Activated CD4-positive, alpha-beta memory T cell treated with anti-CD3 and anti-CD28 coated beads, Interleukin-2, amount 10 ng/mL, durations not matched to agents 7 days and 5 days (primary cell): Measurements from ENCODE around the gene HOXB9. TPM values are rescaled to one million over a fixed set of nuclear protein-coding genes. Genes with fewer than 3 reads are reported as not detected.

Experiments
- CTCF ChIA-PET: fragments of 350-600 bp; sonication (Branson Sonifier 250); formaldehyde crosslinking; loops from one replicate; lab custom pipeline; 2021; ENCODE audit warnings: antibody characterized with exemption, inconsistent platforms; lab: Charles Lee
- POLR2A ChIA-PET: fragments of 350-600 bp; sonication (Branson Sonifier 250); formaldehyde crosslinking; loops from one replicate; lab custom pipeline; 2021; ENCODE audit warnings: antibody characterized with exemption; lab: Charles Lee
- DNase-seq: peaks from one replicate; pipeline ENCODE4 v3.0.0-alpha.2; 2020
- H3K27ac Mint-ChIP-seq: one replicate; pipeline ENCODE4 v1.8.0; 2021; ENCODE audit warnings: mild to moderate bottlenecking, mixed read lengths
- H3K27me3 Mint-ChIP-seq: one replicate; pipeline ENCODE4 v1.8.0; 2021; ENCODE audit warnings: mixed read lengths
- H3K36me3 Mint-ChIP-seq: one replicate; pipeline ENCODE4 v1.8.0; 2021; ENCODE audit warnings: low read depth, mixed read lengths
- H3K4me1 Mint-ChIP-seq: one replicate; pipeline ENCODE4 v1.8.0; 2021; ENCODE audit warnings: mixed read lengths
- H3K4me3 Mint-ChIP-seq: one replicate; pipeline ENCODE4 v1.8.0; 2021; ENCODE audit warnings: mild to moderate bottlenecking, mixed read lengths
- H3K9me3 Mint-ChIP-seq: one replicate; pipeline ENCODE4 v1.8.0; 2021; ENCODE audit warnings: mixed read lengths
- total RNA-seq, 2 experiments: library from RNA; stranded (reverse); gene quantifications; one replicate each; pipeline ENCODE4 v1.2.3, GENCODE V29; 2021

Gene HOXB9
- total RNA-seq, 2 experiments from 2014 or later: 0.88 to 1.4 TPM

DNA sequence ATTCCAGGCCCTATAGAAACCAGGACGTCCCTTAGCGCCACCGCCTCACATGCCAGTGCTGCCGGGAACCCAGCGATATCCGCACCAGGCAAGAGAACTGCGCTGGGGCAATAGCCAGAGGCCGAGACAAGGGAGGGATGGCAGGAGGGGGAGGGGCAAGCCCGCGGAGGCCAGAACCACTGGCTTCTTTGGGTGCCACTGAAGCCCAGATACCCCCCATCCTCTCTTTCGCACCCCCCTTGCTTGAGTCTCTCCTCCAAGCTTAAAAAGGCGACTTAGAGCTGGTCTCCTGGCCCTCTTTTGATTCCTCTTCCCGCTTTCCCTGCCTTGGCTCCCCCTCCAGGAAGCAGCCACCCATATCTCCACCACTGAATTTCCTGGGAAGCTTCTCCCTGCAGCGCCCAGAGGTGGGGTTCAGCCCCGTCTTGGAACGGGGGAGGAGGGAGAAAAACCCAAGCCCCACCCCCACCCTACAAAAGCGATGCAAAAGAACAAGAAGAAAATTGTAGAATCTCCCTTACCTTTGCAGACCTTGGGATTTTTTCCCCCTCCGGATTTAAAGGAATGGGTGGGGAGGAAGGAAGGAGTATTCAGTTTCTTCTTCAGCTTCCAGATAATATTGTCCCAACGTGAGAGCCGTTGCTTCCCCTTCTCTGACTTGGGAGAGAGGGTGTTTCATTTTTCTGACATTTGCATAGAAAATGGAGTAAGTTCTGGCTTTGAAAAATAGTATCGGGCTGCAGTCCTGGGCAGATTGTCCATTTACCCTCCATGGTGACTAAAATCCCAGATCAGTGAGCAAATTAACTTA, 22.0 kb downstream of the HOXB9 start:
- ChIA-PET CTCF (interaction anchor here (0.7 kb wide), 1 partner anchor 152 kb away, joined by 4 read pairs; no protein-coding TSS in a partner anchor), POLR2A (interaction anchor here (0.6 kb wide), 1 partner anchor 11 kb away, joined by 3 read pairs; the partner anchor contains the start of gene HOXB8)
- H3K4me1 Mint-ChIP-seq: peaks cover 31% of the 10 kb centered on the region
- H3K4me3 Mint-ChIP-seq: no peak overlapping the region
- peaks cover 2% of the 10 kb centered on the region for H3K36me3 Mint-ChIP-seq
- DNase-seq: no peak
- H3K27ac Mint-ChIP-seq: no peak overlapping the region
- H3K27me3 Mint-ChIP-seq: peaks cover 92% of the 10 kb centered on the region
- H3K9me3 Mint-ChIP-seq: no peaks in the 10 kb centered on the region

DNA sequence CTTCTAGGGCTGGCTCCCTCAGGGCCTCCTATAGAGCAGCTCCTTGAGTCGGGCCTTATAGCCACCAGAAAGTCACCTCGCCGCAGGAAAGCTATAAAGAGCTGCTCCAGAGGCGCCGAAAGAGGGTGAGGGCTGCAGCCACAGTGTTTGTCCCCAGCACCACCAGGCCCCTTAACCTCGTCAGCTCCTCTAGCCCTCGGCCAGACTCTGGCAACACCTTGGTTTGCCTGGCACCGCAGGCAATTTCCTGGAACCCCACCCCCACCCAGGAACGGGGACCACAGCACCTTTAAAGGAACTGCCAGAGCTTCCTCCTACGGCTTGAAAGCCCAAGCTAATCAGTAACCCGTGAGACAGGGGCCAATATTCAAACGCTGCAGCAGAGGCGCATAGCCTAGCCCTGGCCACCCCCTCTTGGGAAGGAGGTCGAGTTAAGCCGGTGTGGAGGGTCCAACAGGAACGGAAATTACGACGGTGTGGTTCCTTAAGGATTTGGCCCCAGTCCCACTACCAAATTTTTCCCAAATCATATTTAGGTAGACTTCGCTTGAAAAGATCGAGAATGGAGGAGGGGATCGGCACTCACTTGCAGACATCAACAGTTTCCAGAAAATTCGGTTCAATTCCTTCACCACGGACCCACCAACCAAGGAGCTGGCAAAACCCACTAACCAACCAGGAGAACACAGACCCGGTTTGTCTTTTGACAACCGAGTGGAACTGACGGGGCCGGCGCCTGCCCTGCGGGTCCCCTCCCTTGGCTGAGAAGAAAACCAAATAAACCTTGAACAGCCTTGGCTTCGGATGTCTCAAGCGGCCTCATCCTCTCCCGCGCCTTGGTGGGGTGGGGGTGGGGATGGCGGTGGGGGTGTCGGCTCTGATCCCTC, 24.4 kb downstream of the HOXB9 start:
- H3K36me3 Mint-ChIP-seq: no peaks in the 10 kb centered on the region
- no peak overlapping the region for H3K27ac Mint-ChIP-seq
- CTCF ChIA-PET: interaction anchor here (0.6 to 1.8 kb wide), 13 partner anchors 9 to 522 kb away, joined by 3 to 8 read pairs (median 4); partner anchors contain the start of gene HOXB7
- peaks cover 96% of the 10 kb centered on the region for H3K27me3 Mint-ChIP-seq
- POLR2A ChIA-PET: interaction anchor here (0.8 to 2.1 kb wide), 4 partner anchors 8 to 14 kb away, joined by 3 to 7 read pairs (median 4); partner anchors contain the start of gene HOXB5
- H3K4me1 Mint-ChIP-seq: peaks cover 51% of the 10 kb centered on the region
- DNase-seq: no peak
- no peaks in the 10 kb centered on the region for H3K9me3 Mint-ChIP-seq
- H3K4me3 Mint-ChIP-seq: no peak overlapping the region

DNA sequence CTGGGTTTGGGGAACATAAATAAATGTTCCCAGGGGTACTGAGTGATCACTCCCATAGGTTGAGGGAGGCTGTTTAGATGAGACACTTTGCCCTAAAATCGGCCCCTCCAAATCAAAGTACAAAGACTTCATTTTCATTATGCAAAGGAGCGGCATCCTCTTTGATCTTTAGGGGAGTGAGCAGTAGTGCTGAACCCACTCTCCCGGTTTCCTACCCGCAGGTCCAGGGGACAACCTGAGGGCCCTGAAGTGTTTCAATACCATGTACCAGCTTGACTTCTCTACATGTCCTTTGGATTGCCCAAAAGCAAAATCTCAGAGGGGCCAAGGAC, 25.0 kb downstream of the HOXB9 start:
- H3K4me3 Mint-ChIP-seq: no peak overlapping the region
- ChIA-PET CTCF (interaction anchor here (0.6 to 1.8 kb wide), 11 partner anchors 9 to 321 kb away, joined by 3 to 8 read pairs (median 4); partner anchors contain the start of gene HOXB7), POLR2A (interaction anchor here (1.0 to 2.1 kb wide), 3 partner anchors 8 to 13 kb away, joined by 3 to 7 read pairs (median 5); partner anchors contain the start of gene HOXB5)
- H3K36me3 Mint-ChIP-seq: no peaks in the 10 kb centered on the region
- peaks cover 57% of the 10 kb centered on the region for H3K4me1 Mint-ChIP-seq
- no peak overlapping the region for H3K27ac Mint-ChIP-seq
- H3K9me3 Mint-ChIP-seq: no peaks in the 10 kb centered on the region
- H3K27me3 Mint-ChIP-seq: peaks cover 96% of the 10 kb centered on the region
- no peak for DNase-seq

DNA sequence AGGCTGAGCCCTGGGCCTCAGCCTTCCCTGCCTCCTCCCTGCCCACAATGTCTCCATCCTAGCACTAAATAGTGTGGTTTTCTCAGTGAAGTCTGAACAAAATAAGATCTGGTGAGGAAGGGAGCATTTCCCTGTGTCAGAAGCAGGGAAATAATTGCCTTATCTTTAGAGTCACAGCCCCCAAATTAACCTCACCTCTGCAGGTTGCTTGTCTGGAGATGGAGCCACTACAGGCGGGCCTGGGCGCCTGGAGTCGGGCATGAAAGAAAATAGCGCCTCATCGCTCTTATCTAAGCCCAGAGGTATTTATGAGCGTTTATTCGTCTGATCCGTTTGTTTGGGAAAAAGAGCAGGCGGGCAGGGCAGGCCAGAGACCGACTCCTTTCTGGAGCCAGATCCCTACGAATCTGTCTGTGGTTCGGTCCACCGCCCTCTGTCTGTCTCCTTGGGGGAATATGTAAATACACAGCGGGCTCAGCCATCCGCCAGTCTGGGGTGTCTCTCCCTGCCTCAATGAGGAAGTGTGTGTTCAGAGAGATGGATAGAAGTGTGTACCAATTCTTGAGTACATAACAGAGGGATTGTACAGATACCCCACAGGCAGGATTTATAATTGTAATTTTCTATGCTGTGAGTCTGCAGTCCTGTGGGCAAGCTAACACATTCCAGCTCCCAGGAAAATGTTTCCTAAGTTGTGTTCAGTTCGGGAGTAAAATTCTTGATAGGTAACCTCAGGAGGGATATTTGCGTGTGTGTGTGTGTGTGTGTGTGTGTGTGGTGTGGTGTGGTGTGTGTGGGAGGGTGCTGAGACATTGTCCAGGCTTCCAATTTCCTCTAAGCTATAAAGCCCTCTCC, 25.7 kb downstream of the HOXB9 start:
- ChIA-PET CTCF (interaction anchor here (0.9 to 1.8 kb wide), 9 partner anchors 10 to 292 kb away, joined by 3 to 8 read pairs (median 5); partner anchors contain the start of gene HOXB7), POLR2A (interaction anchor here (0.6 to 2.1 kb wide), 4 partner anchors 8 to 121 kb away, joined by 3 to 7 read pairs (median 4); partner anchors contain the start of gene HOXB5)
- H3K4me1 Mint-ChIP-seq: peaks cover 60% of the 10 kb centered on the region
- DNase-seq: no peak
- no peaks in the 10 kb centered on the region for H3K9me3 Mint-ChIP-seq
- no peak overlapping the region for H3K4me3 Mint-ChIP-seq
- H3K36me3 Mint-ChIP-seq: no peaks in the 10 kb centered on the region
- H3K27me3 Mint-ChIP-seq: peaks cover 97% of the 10 kb centered on the region
- no peak overlapping the region for H3K27ac Mint-ChIP-seq

DNA sequence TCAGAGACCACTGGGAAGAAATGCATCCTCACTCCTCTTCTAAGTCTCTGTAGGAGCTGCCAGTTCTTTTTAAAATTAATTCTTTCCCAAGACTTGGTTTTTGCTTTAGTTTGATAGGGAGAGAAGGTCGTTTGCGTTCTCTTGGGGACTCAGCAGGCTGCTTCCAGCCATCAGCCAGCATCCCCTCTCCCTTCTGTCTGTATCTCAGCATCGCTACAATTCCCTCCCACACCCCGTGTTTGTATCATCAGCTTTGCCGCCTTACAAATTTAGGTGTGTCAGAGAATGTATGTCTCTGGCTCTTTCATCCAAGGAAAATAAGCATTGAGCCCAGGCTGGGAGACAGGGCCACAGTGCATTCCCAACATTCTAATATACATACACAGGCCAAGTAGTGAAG, 26.8 kb downstream of the HOXB9 start:
- Mint-ChIP-seq H3K4me1 (peaks cover 58% of the 10 kb centered on the region), H3K27me3 (peaks cover 94% of the 10 kb centered on the region), H3K4me3 (no peak overlapping the region), H3K27ac (no peak overlapping the region), H3K9me3 (no peaks in the 10 kb centered on the region), H3K36me3 (no peaks in the 10 kb centered on the region)
- CTCF ChIA-PET: interaction anchor here (1.4 to 1.5 kb wide), 2 partner anchors 13 to 19 kb away, joined by 4 read pairs; no protein-coding TSS in a partner anchor
- no peak for DNase-seq
- POLR2A ChIA-PET: no interaction called here

DNA sequence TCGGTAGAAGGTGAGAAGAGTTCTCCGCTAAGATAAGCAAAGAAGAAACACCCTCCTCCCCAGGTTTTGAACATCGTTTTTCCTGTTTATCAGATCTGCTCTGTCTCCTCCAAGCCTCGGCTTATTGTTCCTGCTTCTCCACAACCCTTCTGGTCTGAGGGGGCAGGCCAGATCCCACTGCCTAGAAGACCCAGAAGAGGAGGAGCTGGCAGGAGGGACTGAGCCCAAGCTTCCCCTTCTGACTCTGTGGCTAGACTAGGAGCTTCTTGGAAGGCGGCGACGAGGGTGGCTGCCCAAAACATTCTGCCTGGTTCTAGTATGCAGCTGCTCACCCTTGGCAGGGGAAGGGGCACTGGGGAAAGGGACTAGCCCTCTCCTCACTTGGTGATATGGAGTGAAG, 27.4 kb downstream of the HOXB9 start:
- no peak for DNase-seq
- ChIA-PET CTCF (interaction anchor here (1.4 to 1.5 kb wide), 2 partner anchors 14 to 20 kb away, joined by 4 read pairs; no protein-coding TSS in a partner anchor), POLR2A (no interaction called here)
- Mint-ChIP-seq H3K27me3 (peaks cover 92% of the 10 kb centered on the region), H3K4me1 (peaks cover 59% of the 10 kb centered on the region), H3K9me3 (no peaks in the 10 kb centered on the region), H3K4me3 (no peak overlapping the region), H3K27ac (no peak overlapping the region), H3K36me3 (no peaks in the 10 kb centered on the region)

DNA sequence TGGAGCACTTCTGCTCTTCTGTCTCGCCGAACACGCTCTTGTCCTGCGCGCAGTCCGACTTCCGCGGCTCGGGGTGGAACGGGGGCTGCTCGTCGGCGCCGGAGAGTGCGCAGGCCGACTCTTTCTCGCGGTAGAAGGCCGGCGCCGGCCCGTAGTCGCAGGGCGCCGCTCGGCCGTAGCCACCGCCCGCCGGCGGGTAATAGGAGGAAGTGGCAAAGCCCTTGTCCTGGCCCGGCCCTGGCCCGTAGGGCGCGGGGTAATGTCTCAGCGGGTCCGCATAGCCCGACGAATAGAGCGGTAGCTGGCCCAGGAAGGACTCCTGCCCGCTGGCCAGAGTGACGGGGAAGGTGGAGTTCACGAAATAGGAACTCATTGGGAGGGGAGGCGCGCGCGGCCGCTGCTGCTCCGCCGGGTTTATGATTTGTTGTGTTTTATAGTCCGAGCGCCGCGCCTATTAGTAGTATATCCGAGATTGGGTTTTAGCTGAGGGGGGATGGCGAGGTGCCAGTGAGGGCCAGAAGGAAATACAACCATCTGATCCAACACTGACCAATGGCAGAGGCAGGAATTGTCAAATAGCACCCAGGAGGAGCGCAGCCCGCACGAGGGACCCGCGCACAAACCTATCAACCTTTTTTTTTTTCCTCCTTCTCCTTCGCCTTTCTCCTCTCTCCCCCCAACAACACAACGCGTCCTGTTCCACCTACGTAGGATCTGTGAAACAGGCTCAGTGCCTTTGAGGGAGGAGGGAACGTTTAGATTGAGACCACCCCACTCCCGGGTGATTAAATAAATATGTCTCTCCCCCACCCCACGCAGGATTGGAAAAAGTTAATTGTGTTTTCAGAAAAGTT, 28.2 kb downstream of the HOXB9 start:
- Mint-ChIP-seq H3K4me3 (peak overlapping the region; percentile 80), H3K4me1 (peaks cover 59% of the 10 kb centered on the region), H3K27me3 (peaks cover 91% of the 10 kb centered on the region), H3K36me3 (no peaks in the 10 kb centered on the region), H3K9me3 (no peaks in the 10 kb centered on the region), H3K27ac (no peak overlapping the region)
- CTCF ChIA-PET: interaction anchor here (1.4 to 1.5 kb wide), 2 partner anchors 15 to 21 kb away, joined by 4 read pairs; no protein-coding TSS in a partner anchor
- POLR2A ChIA-PET: no interaction called here
- DNase-seq: peak; percentile 49

DNA sequence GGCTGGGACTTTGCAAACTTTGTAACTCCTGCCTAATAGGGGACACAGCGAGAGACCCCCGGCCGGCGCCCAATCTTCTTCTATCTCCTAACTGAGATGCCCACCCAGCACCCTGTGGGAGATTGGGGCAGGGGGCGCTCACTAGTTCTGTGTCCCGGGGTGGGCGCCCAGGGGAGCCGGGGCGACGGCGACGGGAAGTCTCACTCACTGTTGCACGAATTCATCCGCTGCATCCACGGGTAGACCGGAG, 28.7 kb downstream of the HOXB9 start:
- DNase-seq: no peak
- Mint-ChIP-seq H3K4me3 (peak overlapping the region; percentile 80), H3K9me3 (no peaks in the 10 kb centered on the region), H3K36me3 (no peaks in the 10 kb centered on the region), H3K27me3 (peaks cover 90% of the 10 kb centered on the region), H3K27ac (no peak overlapping the region), H3K4me1 (peaks cover 59% of the 10 kb centered on the region)
- POLR2A ChIA-PET: no interaction called here
- CTCF ChIA-PET: no interaction called here

DNA sequence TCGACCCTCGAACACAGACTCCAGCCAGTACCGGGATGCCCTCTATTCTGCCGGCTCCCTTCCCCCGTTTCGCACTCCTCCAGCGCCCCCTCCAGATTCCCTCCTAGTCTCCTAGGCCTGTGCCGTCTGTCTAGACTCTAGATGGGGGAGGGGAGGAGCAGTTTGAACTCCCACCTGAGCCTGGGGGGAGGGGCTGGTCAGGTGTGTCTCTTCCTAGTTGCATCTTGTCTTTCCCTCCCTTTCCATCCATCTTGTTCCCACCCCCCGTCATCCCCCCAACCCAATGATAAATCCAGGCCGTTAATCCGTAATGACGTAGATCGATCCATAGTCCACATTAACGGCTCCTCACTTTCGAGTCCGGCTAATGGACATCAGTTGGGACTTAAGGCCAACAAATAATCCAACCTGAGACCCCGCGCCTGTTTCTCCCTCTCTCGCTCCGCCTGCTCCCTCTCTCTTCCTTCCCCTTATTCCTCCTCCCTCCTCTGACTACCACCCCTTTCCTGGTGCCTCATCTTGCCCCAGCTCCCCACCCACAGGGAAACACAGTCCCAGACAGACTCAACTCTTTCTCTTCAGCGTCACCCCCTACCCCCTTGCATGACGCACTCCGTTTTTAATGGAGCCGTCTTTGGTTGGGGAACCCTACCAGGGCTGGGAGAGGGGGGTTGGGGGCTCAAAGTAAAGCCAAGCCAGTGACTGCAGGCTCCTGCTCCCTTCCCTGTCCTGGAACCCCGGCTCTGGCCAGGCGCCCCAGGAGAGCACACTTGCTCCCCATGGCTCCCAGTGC, 29.2 kb downstream of the HOXB9 start:
- H3K4me3 Mint-ChIP-seq: peak overlapping the region; percentile 80
- H3K36me3 Mint-ChIP-seq: no peaks in the 10 kb centered on the region
- ChIA-PET POLR2A (interaction anchor here (0.8 kb wide), 1 partner anchor 263 kb away, joined by 3 read pairs; no protein-coding TSS in a partner anchor), CTCF (interaction anchor here (0.6 to 2.0 kb wide), 4 partner anchors 22 to 246 kb away, joined by 3 to 6 read pairs (median 4); no protein-coding TSS in a partner anchor)
- no peak for DNase-seq
- H3K27ac Mint-ChIP-seq: no peak overlapping the region
- H3K27me3 Mint-ChIP-seq: peaks cover 88% of the 10 kb centered on the region
- H3K4me1 Mint-ChIP-seq: peaks cover 55% of the 10 kb centered on the region
- H3K9me3 Mint-ChIP-seq: no peaks in the 10 kb centered on the region

DNA sequence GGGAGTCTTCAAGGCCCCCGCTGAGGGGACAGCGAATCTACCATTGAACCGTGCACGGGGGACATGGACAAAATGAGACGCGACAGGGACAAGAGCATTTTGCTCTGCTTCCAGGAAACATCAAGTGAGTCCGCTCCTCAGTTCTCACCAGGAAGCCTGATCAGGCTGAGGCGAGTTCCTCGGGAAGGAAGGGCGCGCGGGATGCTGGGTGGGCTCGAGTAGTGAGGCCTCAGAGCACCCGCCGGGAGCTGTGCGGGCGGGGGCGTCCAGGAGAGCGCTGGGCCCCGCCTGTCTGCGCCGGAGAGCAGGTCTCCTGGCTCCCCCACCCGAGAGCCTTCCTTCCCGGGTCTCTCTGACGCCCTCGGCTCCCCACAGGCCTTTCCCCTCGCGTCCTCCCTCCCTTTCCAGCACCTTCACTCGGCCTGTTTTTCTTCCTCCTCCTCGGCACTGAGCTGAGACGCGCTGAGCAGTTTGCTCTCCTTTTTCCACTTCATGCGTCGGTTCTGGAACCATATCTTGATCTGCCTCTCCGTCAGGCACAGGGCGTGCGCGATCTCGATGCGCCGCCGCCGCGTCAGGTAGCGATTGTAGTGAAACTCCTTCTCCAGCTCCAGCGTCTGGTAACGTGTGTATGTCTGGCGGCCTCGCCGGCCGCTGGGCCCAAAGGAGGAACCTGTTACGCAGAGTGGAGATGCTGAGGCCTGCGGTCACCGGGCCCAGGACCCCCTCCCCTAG, 30.0 kb downstream of the HOXB9 start:
- Mint-ChIP-seq H3K4me1 (peaks cover 53% of the 10 kb centered on the region), H3K27ac (no peak overlapping the region), H3K9me3 (no peaks in the 10 kb centered on the region), H3K4me3 (peak overlapping the region; percentile 80), H3K36me3 (no peaks in the 10 kb centered on the region), H3K27me3 (peaks cover 88% of the 10 kb centered on the region)
- ChIA-PET POLR2A (interaction anchor here (0.8 kb wide), 1 partner anchor 262 kb away, joined by 3 read pairs; no protein-coding TSS in a partner anchor), CTCF (interaction anchor here (0.6 to 5.8 kb wide), 7 partner anchors 22 to 333 kb away, joined by 3 to 62 read pairs (median 6); no protein-coding TSS in a partner anchor)
- peak; percentile 50 for DNase-seq
